OCI-LY1 (cell line): ENCODE measurements around the gene MORN5.

Experiments
- EZH2 ChIP-seq: fragments of 200-600 bp; sonication (generic), shearing (Covaris generic); IDR thresholded peaks from 2 replicates; pipeline ENCODE4 v1.8.0; 2017; ENCODE audit warnings: borderline replicate concordance, mixed run types, mild to moderate bottlenecking, antibody characterized with exemption, low read length, moderate library complexity, mixed read lengths
- TF ChIP-seq, protein P1 (sequence below): fragments of 200-600 bp; sonication (generic), shearing (Covaris generic); IDR thresholded peaks from 2 replicates; pipeline ENCODE4 v1.5.1; 2017; ENCODE audit warnings: mild to moderate bottlenecking, antibody characterized with exemption, low read length, moderate library complexity, mixed read lengths

DNA sequence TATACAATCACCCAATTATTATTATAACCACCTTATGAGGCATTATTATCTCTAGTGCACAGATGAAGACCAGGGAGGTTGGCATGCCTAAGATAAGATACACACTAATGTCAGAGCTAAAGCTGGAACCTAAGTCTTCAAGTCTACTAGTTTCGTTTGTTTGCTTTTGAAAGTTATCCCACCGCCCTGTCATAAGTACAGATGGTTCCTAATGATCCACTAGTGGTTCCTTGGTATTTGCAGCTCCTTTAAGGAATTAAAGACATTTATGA is 14.2 kb upstream of the MORN5 start:
- TF ChIP-seq, protein P1, sequence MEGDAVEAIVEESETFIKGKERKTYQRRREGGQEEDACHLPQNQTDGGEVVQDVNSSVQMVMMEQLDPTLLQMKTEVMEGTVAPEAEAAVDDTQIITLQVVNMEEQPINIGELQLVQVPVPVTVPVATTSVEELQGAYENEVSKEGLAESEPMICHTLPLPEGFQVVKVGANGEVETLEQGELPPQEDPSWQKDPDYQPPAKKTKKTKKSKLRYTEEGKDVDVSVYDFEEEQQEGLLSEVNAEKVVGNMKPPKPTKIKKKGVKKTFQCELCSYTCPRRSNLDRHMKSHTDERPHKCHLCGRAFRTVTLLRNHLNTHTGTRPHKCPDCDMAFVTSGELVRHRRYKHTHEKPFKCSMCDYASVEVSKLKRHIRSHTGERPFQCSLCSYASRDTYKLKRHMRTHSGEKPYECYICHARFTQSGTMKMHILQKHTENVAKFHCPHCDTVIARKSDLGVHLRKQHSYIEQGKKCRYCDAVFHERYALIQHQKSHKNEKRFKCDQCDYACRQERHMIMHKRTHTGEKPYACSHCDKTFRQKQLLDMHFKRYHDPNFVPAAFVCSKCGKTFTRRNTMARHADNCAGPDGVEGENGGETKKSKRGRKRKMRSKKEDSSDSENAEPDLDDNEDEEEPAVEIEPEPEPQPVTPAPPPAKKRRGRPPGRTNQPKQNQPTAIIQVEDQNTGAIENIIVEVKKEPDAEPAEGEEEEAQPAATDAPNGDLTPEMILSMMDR, result no peak
- no peak for TF ChIP-seq EZH2
